ENCODE data around the gene MYOM1.

Gene MYOM1

DNA sequence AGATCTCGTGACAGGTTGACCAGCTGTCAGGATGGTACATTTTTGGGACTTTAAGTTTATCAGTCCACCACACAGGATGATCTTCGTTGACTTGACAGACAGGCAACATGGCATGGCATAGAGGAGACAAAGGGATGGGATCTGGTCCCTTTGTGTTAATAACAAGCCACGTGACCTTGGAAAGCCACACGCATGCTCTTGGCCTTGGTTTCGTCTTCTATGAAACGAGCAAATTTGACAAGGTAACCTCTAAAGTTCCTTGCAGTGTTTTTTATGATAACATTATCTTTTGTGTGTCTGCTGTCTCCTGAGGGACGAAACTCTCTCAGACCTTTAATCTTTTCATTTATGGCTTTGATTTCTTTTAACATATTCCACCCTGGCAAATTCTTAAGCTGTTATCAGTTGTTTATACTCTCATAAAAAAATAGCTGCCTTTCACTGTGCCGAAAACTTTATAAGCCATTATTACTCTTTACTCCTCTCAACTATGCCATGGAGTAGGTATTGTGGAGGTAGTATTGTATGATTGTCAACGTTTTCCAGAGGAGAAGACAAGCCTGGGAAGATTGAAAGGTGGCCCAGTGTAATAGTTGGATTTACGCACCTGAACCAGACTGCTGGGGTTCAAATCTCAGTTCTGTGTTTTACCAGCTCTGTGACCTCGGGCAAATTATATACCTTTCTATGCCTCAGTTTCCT lies 81.3 kb downstream of the MYOM1 start:
- Histone ChIP-seq H2BK5ac (ENCODE audit: low read depth, low read length, poor library complexity) (no peak overlapping the region), H3K18ac (ENCODE audit: low read length) (no peak overlapping the region), H3K9me3 (ENCODE audit: insufficient read depth, low read depth, low read length) (no peaks in the 10 kb centered on the region), H2AFZ (ENCODE audit: insufficient read depth, low read length, poor library complexity) (no peak overlapping the region), H3K23ac (ENCODE audit: low read length) (no peak overlapping the region), H2AK5ac (ENCODE audit: low read length) (no peak overlapping the region), H3K4me2 (ENCODE audit: low read length) (no peak overlapping the region), H3K79me1 (ENCODE audit: low read length) (no peaks in the 10 kb centered on the region), H3K4me1 (ENCODE audit: control insufficient read depth in 1 of 2, insufficient read depth in 2 of 2, low read length in 2 of 2) (no peaks in the 10 kb centered on the region), H4K91ac (ENCODE audit: low read depth, low read length) (no peak overlapping the region), H3K27me3 (ENCODE audit: insufficient read depth, low read length) (no peaks in the 10 kb centered on the region), H3K36me3 (ENCODE audit: control insufficient read depth in 1 of 2, insufficient read depth in 2 of 2, low read length in 2 of 2) (no peaks in the 10 kb centered on the region), H2BK12ac (ENCODE audit: low read length) (no peak overlapping the region), H3K27ac (ENCODE audit: low read depth, low read length) (no peak overlapping the region), H3K14ac (ENCODE audit: low read length) (no peak overlapping the region), H4K8ac (ENCODE audit: low read depth, low read length) (no peak overlapping the region), H3K4me3 (ENCODE audit: low read depth, low read length) (no peak overlapping the region), H4K12ac (ENCODE audit: low read depth, low read length) (no peak overlapping the region), H3K4ac (ENCODE audit: low read depth, low read length) (no peak overlapping the region), H2BK120ac (ENCODE audit: insufficient read depth, low read length, poor library complexity) (no peak overlapping the region), H3K79me2 (ENCODE audit: control insufficient read depth, insufficient read depth, low read length, poor library complexity) (no peaks in the 10 kb centered on the region), H3K9ac (ENCODE audit: low read length) (no peak overlapping the region)
- no CpG with 5 or more reads among the region's 11 CpGs for WGBS (ENCODE audit: extremely low coverage, insufficient coverage, insufficient read length)
- DNase-seq: no peak

GRCh38 chr18:3135536-3135935 lies 84.2 kb downstream of the MYOM1 start:
- Histone ChIP-seq H4K12ac (ENCODE audit: low read depth, low read length) (no peak overlapping the region), H3K79me1 (ENCODE audit: low read length) (no peaks in the 10 kb centered on the region), H3K4me2 (ENCODE audit: low read length) (no peak overlapping the region), H2BK5ac (ENCODE audit: low read depth, low read length, poor library complexity) (no peak overlapping the region), H3K9ac (ENCODE audit: low read length) (no peak overlapping the region), H3K36me3 (ENCODE audit: control insufficient read depth in 1 of 2, insufficient read depth in 2 of 2, low read length in 2 of 2) (no peaks in the 10 kb centered on the region), H3K4me1 (ENCODE audit: control insufficient read depth in 1 of 2, insufficient read depth in 2 of 2, low read length in 2 of 2) (no peaks in the 10 kb centered on the region), H4K8ac (ENCODE audit: low read depth, low read length) (no peak overlapping the region), H3K27ac (ENCODE audit: low read depth, low read length) (no peak overlapping the region), H3K18ac (ENCODE audit: low read length) (no peak overlapping the region), H2BK120ac (ENCODE audit: insufficient read depth, low read length, poor library complexity) (no peak overlapping the region), H3K9me3 (ENCODE audit: insufficient read depth, low read depth, low read length) (no peaks in the 10 kb centered on the region), H2AFZ (ENCODE audit: insufficient read depth, low read length, poor library complexity) (no peak overlapping the region), H3K79me2 (ENCODE audit: control insufficient read depth, insufficient read depth, low read length, poor library complexity) (no peaks in the 10 kb centered on the region), H3K4ac (ENCODE audit: low read depth, low read length) (no peak overlapping the region), H3K27me3 (ENCODE audit: insufficient read depth, low read length) (no peaks in the 10 kb centered on the region), H3K23ac (ENCODE audit: low read length) (peak overlapping the region; percentile 92), H3K14ac (ENCODE audit: low read length) (no peak overlapping the region), H3K4me3 (ENCODE audit: low read depth, low read length) (no peak overlapping the region), H4K91ac (ENCODE audit: low read depth, low read length) (no peak overlapping the region), H2AK5ac (ENCODE audit: low read length) (no peak overlapping the region), H2BK12ac (ENCODE audit: low read length) (no peak overlapping the region)
- no peak for DNase-seq
- no CpG with 5 or more reads among the region's 10 CpGs for WGBS (ENCODE audit: extremely low coverage, insufficient coverage, insufficient read length)

- Histone ChIP-seq H4K8ac (ENCODE audit: low read depth, low read length) (no peak overlapping the region), H2BK120ac (ENCODE audit: insufficient read depth, low read length, poor library complexity) (no peak overlapping the region), H3K4me2 (ENCODE audit: low read length) (no peak overlapping the region), H3K79me2 (ENCODE audit: control insufficient read depth, insufficient read depth, low read length, poor library complexity) (no peaks in the 10 kb centered on the region), H3K4me3 (ENCODE audit: low read depth, low read length) (no peak overlapping the region), H3K4ac (ENCODE audit: low read depth, low read length) (no peak overlapping the region), H3K23ac (ENCODE audit: low read length) (no peak overlapping the region), H3K36me3 (ENCODE audit: control insufficient read depth in 1 of 2, insufficient read depth in 2 of 2, low read length in 2 of 2) (no peaks in the 10 kb centered on the region), H2BK12ac (ENCODE audit: low read length) (no peak overlapping the region), H3K27ac (ENCODE audit: low read depth, low read length) (no peak overlapping the region), H3K18ac (ENCODE audit: low read length) (no peak overlapping the region), H2AFZ (ENCODE audit: insufficient read depth, low read length, poor library complexity) (no peak overlapping the region), H3K79me1 (ENCODE audit: low read length) (no peaks in the 10 kb centered on the region), H3K14ac (ENCODE audit: low read length) (no peak overlapping the region), H3K4me1 (ENCODE audit: control insufficient read depth in 1 of 2, insufficient read depth in 2 of 2, low read length in 2 of 2) (no peaks in the 10 kb centered on the region), H4K12ac (ENCODE audit: low read depth, low read length) (no peak overlapping the region), H2AK5ac (ENCODE audit: low read length) (no peak overlapping the region), H4K91ac (ENCODE audit: low read depth, low read length) (no peak overlapping the region), H3K9ac (ENCODE audit: low read length) (no peak overlapping the region), H2BK5ac (ENCODE audit: low read depth, low read length, poor library complexity) (no peak overlapping the region), H3K27me3 (ENCODE audit: insufficient read depth, low read length) (no peaks in the 10 kb centered on the region), H3K9me3 (ENCODE audit: insufficient read depth, low read depth, low read length) (no peaks in the 10 kb centered on the region)
- no CpG with 5 or more reads among the region's 3 CpGs for WGBS (ENCODE audit: extremely low coverage, insufficient coverage, insufficient read length)
- DNase-seq: no peak
Observed at GRCh38 chr18:3132700-3133099, 87.1 kb downstream of the MYOM1 start.

DNA sequence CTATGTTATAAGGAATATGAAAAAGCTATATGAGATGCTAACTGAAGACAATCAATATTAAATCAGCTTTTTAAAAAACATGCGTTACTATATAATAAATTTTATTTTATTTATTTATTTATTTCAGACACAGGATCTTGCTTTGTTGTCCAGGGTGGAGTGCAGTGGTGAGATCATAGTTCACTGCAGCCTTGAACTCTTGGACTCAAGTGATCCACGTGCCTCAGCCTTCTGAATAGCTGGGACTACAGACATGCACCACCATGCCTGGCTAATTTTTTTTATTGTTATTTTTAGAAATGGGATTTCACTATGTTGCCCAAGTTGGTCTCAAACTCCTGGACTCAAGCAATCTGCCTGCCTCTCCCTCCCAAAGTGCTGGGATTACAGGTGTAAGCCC lies 89.4 kb downstream of the MYOM1 start:
- H2BK12ac ChIP-seq (ENCODE audit: low read length): no peak overlapping the region
- H3K4me1 ChIP-seq (ENCODE audit: control insufficient read depth in 1 of 2, insufficient read depth in 2 of 2, low read length in 2 of 2): no peaks in the 10 kb centered on the region
- H2BK5ac ChIP-seq (ENCODE audit: low read depth, low read length, poor library complexity): no peak overlapping the region
- no peak overlapping the region for H3K14ac ChIP-seq (ENCODE audit: low read length)
- no peaks in the 10 kb centered on the region for H3K27me3 ChIP-seq (ENCODE audit: insufficient read depth, low read length)
- H3K4ac ChIP-seq (ENCODE audit: low read depth, low read length): no peak overlapping the region
- no peak overlapping the region for H2AK5ac ChIP-seq (ENCODE audit: low read length)
- H3K23ac ChIP-seq (ENCODE audit: low read length): no peak overlapping the region
- no peak overlapping the region for H4K91ac ChIP-seq (ENCODE audit: low read depth, low read length)
- no peak overlapping the region for H3K4me3 ChIP-seq (ENCODE audit: low read depth, low read length)
- H4K8ac ChIP-seq (ENCODE audit: low read depth, low read length): no peak overlapping the region
- DNase-seq: no peak
- H3K4me2 ChIP-seq (ENCODE audit: low read length): no peak overlapping the region
- H3K18ac ChIP-seq (ENCODE audit: low read length): no peak overlapping the region
- no peaks in the 10 kb centered on the region for H3K79me1 ChIP-seq (ENCODE audit: low read length)
- H3K36me3 ChIP-seq (ENCODE audit: control insufficient read depth in 1 of 2, insufficient read depth in 2 of 2, low read length in 2 of 2): no peaks in the 10 kb centered on the region
- H2BK120ac ChIP-seq (ENCODE audit: insufficient read depth, low read length, poor library complexity): no peak overlapping the region
- no peaks in the 10 kb centered on the region for H3K79me2 ChIP-seq (ENCODE audit: control insufficient read depth, insufficient read depth, low read length, poor library complexity)
- no peak overlapping the region for H2AFZ ChIP-seq (ENCODE audit: insufficient read depth, low read length, poor library complexity)
- no CpG with 5 or more reads among the region's 2 CpGs for WGBS (ENCODE audit: extremely low coverage, insufficient coverage, insufficient read length)
- no peak overlapping the region for H3K9ac ChIP-seq (ENCODE audit: low read length)
- H3K27ac ChIP-seq (ENCODE audit: low read depth, low read length): no peak overlapping the region
- H3K9me3 ChIP-seq (ENCODE audit: insufficient read depth, low read depth, low read length): peaks cover 2% of the 10 kb centered on the region
- no peak overlapping the region for H4K12ac ChIP-seq (ENCODE audit: low read depth, low read length)
